Thoracic aorta (tissue), 2 donors: Measurements from ENCODE around the gene MYH10. TPM values are rescaled to one million over a fixed set of nuclear protein-coding genes. Genes with fewer than 3 reads are reported as not detected.

ENCODE experiments used
- ATAC-seq: fragments of 150-250 bp; one replicate; pipeline ENCODE4 v1.8.0; 2017; ENCODE audit warnings: low read depth; ENCODE audit not compliant: insufficient number of reproducible peaks, low FRiP score
- DNase-seq: peaks from one replicate; pipeline ENCODE4 v3.0.0-alpha.2; 2020; ENCODE audit warnings: low spot score
- H3K27ac ChIP-seq, 2 donors: fragments of 200-600 bp; sonication (generic); 1 replicate in 1 of 2; 2 replicates in 1 of 2; pipeline ENCODE4 v1.5.1; 2016; ENCODE audit warnings: mild to moderate bottlenecking in 2 of 2, moderate library complexity in 2 of 2
- H3K27me3 ChIP-seq: fragments of 200-600 bp; sonication (generic); replicated peaks from 2 replicates; pipeline ENCODE4 v1.6.0; 2016; ENCODE audit warnings: mild to moderate bottlenecking; ENCODE audit not compliant: insufficient read depth
- H3K36me3 ChIP-seq: fragments of 200-600 bp; sonication (generic); one replicate; pipeline ENCODE4 v1.5.1; 2016
- H3K4me1 ChIP-seq, 2 donors: fragments of 200-600 bp; sonication (generic); 1 replicate in 1 of 2; 2 replicates in 1 of 2; pipeline versions ENCODE4 v1.5.1 to v1.6.0; 2016; ENCODE audit warnings: low read depth in 2 of 2, mild to moderate bottlenecking in 1 of 2; ENCODE audit not compliant: control insufficient read depth in 1 of 2
- H3K4me3 ChIP-seq: fragments of 200-600 bp; sonication (generic); 2 replicates; pipeline ENCODE4 v1.5.1; 2016; ENCODE audit warnings: mild to moderate bottlenecking
- H3K9me3 ChIP-seq: fragments of 200-600 bp; sonication (generic); 2 replicates; pipeline ENCODE4 v1.5.1; 2016
- total RNA-seq, 2 donors: library from RNA; depleted of rRNA; stranded (reverse); fragments of >200 nt; gene quantifications; one replicate each; pipeline versions ENCODE4 v1.1.0 to v1.2.3, GENCODE V29; 2016
- TF ChIP-seq, protein P1 (sequence below): fragments of 200-600 bp; sonication (generic); IDR thresholded peaks from one replicate; pipeline ENCODE4 v1.5.1; 2019; ENCODE audit warnings: antibody characterized with exemption

Gene MYH10
- total RNA-seq, 2 donors from 2014 or later = 1,436 to 1,719 TPM

DNA sequence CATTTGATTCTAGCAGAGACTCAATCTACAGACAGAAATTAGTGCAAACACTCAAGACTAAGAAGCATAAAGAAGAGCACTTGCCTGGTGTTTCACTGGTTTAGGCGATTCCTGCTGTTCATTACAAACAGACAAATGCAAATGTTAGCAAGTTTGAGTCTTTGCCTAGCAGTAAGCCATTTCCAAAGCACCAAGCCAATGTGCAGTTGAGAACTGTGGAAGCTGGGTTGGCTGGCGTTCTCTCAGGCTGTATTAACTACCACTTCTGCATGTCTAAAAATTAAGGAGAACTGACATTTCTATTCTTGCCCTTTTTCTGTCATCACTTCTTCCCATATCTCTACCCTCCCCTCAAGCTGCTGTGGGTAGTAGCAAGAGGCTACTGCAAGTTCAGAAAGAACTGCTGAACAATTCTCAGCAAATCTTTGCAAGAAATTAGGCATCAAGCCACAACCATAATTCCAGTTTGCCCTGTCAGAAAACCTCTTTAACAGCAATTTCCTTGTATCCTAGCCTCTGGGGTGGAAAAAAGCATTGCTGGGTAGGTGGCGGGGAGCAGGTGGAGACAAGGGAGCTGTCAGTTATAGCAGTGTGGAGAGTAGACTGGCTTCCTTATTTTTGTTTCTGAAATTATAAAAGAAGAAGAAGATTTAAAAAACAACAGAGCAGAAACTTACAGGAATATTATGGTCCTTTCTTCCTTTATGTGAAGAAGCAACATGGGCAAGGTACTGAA is 53.8 kb downstream of the MYH10 start:
- Histone ChIP-seq H3K9me3 (no peaks in the 10 kb centered on the region), H3K27me3 (no peaks in the 10 kb centered on the region), H3K4me1 (peaks cover 24 to 87% of the 10 kb centered on the region in 2 donors), H3K36me3 (peaks cover 19% of the 10 kb centered on the region), H3K4me3 (no peak overlapping the region), H3K27ac (peak overlapping the region; percentile 53 to 65)
- DNase-seq (no peak), ATAC-seq (no peak)
- TF ChIP-seq, protein P1, sequence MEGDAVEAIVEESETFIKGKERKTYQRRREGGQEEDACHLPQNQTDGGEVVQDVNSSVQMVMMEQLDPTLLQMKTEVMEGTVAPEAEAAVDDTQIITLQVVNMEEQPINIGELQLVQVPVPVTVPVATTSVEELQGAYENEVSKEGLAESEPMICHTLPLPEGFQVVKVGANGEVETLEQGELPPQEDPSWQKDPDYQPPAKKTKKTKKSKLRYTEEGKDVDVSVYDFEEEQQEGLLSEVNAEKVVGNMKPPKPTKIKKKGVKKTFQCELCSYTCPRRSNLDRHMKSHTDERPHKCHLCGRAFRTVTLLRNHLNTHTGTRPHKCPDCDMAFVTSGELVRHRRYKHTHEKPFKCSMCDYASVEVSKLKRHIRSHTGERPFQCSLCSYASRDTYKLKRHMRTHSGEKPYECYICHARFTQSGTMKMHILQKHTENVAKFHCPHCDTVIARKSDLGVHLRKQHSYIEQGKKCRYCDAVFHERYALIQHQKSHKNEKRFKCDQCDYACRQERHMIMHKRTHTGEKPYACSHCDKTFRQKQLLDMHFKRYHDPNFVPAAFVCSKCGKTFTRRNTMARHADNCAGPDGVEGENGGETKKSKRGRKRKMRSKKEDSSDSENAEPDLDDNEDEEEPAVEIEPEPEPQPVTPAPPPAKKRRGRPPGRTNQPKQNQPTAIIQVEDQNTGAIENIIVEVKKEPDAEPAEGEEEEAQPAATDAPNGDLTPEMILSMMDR = no peak

DNA sequence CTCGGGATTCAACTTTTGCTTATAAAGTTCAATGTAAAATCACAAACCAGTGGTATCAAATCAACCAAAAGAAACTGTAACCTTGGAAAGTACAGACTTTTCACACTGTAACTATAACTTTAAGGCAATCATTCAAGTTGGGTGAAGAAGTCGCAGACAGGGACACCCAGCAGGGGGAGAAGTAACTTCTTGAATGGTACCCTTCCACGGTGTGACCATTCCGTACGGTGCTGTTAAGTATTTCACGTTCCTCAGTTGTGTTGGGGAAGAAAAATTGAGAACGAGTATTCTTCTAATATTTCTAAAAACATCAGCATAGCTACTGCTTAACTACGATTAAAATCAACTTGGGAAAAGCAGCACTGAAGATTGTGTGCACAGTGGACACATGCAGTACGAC is 55.8 kb downstream of the MYH10 start:
- Histone ChIP-seq H3K9me3 (no peaks in the 10 kb centered on the region), H3K4me3 (no peak overlapping the region), H3K36me3 (peaks cover 19% of the 10 kb centered on the region), H3K27me3 (no peaks in the 10 kb centered on the region), H3K27ac (peak overlapping the region; percentile 55 to 65), H3K4me1 (peaks cover 18 to 87% of the 10 kb centered on the region in 2 donors)
- TF ChIP-seq, protein P1 = peak; percentile 43
- no peak for DNase-seq
- no peak for ATAC-seq

- TF ChIP-seq, protein P1 = no peak
- Histone ChIP-seq H3K4me1 (peaks cover 14 to 78% of the 10 kb centered on the region in 2 donors), H3K9me3 (no peaks in the 10 kb centered on the region), H3K27me3 (no peaks in the 10 kb centered on the region), H3K36me3 (peaks cover 33% of the 10 kb centered on the region), H3K4me3 (no peak overlapping the region), H3K27ac (peak overlapping the region; percentile 55 to 57)
- DNase-seq = no peak
- no peak for ATAC-seq
Measured at GRCh38 chr17:8572764-8573163, 57.8 kb downstream of the MYH10 start.

DNA sequence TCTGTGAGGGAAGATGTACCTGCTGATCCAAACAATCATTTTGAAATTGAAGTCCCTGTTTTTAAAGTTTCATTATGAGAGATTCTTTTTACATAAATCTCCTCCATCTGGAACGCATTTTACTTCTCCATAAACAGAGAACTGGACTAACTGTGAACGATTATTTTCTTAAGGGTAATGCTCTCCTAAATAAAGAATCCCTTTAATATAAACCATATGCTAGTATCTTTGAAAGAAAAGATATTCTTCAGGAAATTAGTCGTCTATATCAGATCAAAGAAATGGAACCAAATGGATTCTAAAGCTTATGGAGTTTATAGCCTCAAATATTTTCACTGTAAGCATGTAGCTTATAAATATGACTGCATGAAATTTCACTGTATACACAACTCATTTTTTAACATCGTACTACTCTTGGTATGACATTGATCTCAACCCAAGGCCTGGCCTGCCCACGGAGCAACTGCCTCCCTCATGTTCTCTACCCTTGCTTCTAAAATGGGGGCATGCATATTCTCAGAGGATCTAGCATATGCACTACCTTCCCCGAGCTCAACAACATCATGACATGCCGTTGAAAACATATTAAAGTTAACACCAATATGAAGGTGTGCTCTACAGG is 66.4 kb downstream of the MYH10 start:
- DNase-seq (no peak), ATAC-seq (no peak)
- TF ChIP-seq, protein P1 = no peak
- Histone ChIP-seq H3K4me1 (peaks cover 22 to 88% of the 10 kb centered on the region in 2 donors), H3K27ac (peak overlapping the region; percentile 35 to 46), H3K9me3 (no peaks in the 10 kb centered on the region), H3K4me3 (no peak overlapping the region), H3K36me3 (peaks cover 44% of the 10 kb centered on the region), H3K27me3 (no peaks in the 10 kb centered on the region)

- Histone ChIP-seq H3K27me3 (no peaks in the 10 kb centered on the region), H3K9me3 (no peaks in the 10 kb centered on the region), H3K4me3 (no peak overlapping the region), H3K27ac (peak overlapping the region; percentile 69), H3K4me1 (peaks cover 25 to 97% of the 10 kb centered on the region in 2 donors), H3K36me3 (peaks cover 36% of the 10 kb centered on the region)
- ATAC-seq (no peak), DNase-seq (no peak)
- TF ChIP-seq, protein P1 = no peak
Measured at GRCh38 chr17:8563024-8563776, 67.3 kb downstream of the MYH10 start.
